MM.1S (cell line): ENCODE data around the gene BNC1.

ENCODE experiments used
- DNase-seq: peaks from one replicate; pipeline ENCODE4 v3.0.0-alpha.2; 2015
- H2AFZ ChIP-seq: fragments of 300-600 bp; sonication (generic); 2 replicates; pipeline ENCODE4 v1.6.0; 2016; ENCODE audit warnings: antibody characterized with exemption, low read length
- H3F3A ChIP-seq: fragments of 300-600 bp; sonication (generic); 2 replicates; pipeline ENCODE4 v1.6.1; 2016; ENCODE audit warnings: mild to moderate bottlenecking, antibody characterized with exemption, low read length, moderate library complexity, mixed read lengths; ENCODE audit not compliant: insufficient read depth
- H3K27ac ChIP-seq: fragments of 300-600 bp; sonication (generic); 2 replicates; pipeline ENCODE4 v1.5.1; 2016; ENCODE audit warnings: mild to moderate bottlenecking, low read length
- H3K27me3 ChIP-seq: fragments of 300-600 bp; sonication (generic); replicated peaks from 2 replicates; pipeline ENCODE4 v1.6.0; 2016; ENCODE audit warnings: low read length; ENCODE audit not compliant: insufficient read depth
- H3K36me3 ChIP-seq: fragments of 300-600 bp; sonication (generic); replicated peaks from 2 replicates; pipeline ENCODE4 v1.6.1; 2016; ENCODE audit warnings: mild to moderate bottlenecking, low read length, mixed read lengths; ENCODE audit not compliant: insufficient read depth
- H3K4me1 ChIP-seq: fragments of 300-600 bp; sonication (generic); 2 replicates; pipeline ENCODE4 v1.6.1; 2016; ENCODE audit warnings: low read length, mixed read lengths
- H3K4me2 ChIP-seq: fragments of 300-600 bp; sonication (generic); 2 replicates; pipeline ENCODE4 v1.6.0; 2016; ENCODE audit warnings: low read depth, low read length
- H3K4me3 ChIP-seq: fragments of 300-600 bp; sonication (generic); 2 replicates; pipeline ENCODE4 v1.5.1; 2016; ENCODE audit warnings: low read length, mixed read lengths
- H3K79me2 ChIP-seq: fragments of 300-600 bp; sonication (generic); 2 replicates; pipeline ENCODE4 v1.6.1; 2016; ENCODE audit warnings: mixed run types, low read length, mixed read lengths
- H3K9ac ChIP-seq: fragments of 300-600 bp; sonication (generic); 2 replicates; pipeline ENCODE4 v1.6.1; 2016; ENCODE audit warnings: low read length, mixed read lengths
- H3K9me2 ChIP-seq: fragments of 300-600 bp; sonication (generic); replicated peaks from 2 replicates; pipeline ENCODE4 v1.6.1; 2016; ENCODE audit warnings: mild to moderate bottlenecking, low read length, mixed read lengths; ENCODE audit not compliant: insufficient read depth
- H3K9me3 ChIP-seq: fragments of 300-600 bp; sonication (generic); replicated peaks from 2 replicates; pipeline ENCODE4 v1.6.1; 2016; ENCODE audit warnings: mild to moderate bottlenecking, low read length, mixed read lengths; ENCODE audit not compliant: insufficient read depth
- H4K20me1 ChIP-seq: fragments of 300-600 bp; sonication (generic); 2 replicates; pipeline ENCODE4 v1.6.1; 2016; ENCODE audit warnings: mild to moderate bottlenecking, low read length, moderate library complexity, mixed read lengths; ENCODE audit not compliant: insufficient read depth
- CTCF ChIP-seq: fragments of 300-600 bp; sonication (generic); IDR thresholded peaks from 2 replicates; pipeline ENCODE4 v1.5.1; 2016; ENCODE audit warnings: antibody characterized with exemption, low read length, mixed read lengths
- EZH2 ChIP-seq: fragments of 300-600 bp; sonication (generic); optimal IDR thresholded peaks from 2 replicates; pipeline ENCODE3; 2017; ENCODE audit warnings: low read depth, mild to moderate bottlenecking, antibody characterized with exemption, low read length, mixed read lengths
- EZH2phosphoT487 ChIP-seq: fragments of 300-600 bp; sonication (generic); IDR thresholded peaks from 2 replicates; pipeline ENCODE4 v1.6.1; 2018; ENCODE audit warnings: antibody characterized with exemption, low read length

The BNC1 gene

GRCh38 chr15:83284559-83285283, at the start of gene BNC1:
Gene BNC1, minus strand, starts transcription at chr15:83284664. Its CDS starts 36 bp downstream, at chr15:83284628.
- H3K9me3 ChIP-seq: no peaks in the 10 kb centered on the region
- H3K9ac ChIP-seq: no peak within 1 kb of the TSS
- H3K27me3 ChIP-seq: no peaks in the 10 kb centered on the region
- H3K4me3 ChIP-seq: no peak within 1 kb of the TSS
- H3K27ac ChIP-seq: no peak within 1 kb of the TSS
- H3K36me3 ChIP-seq: no peaks in the 10 kb centered on the region
- H3F3A ChIP-seq: no peaks in the 10 kb centered on the region
- H2AFZ ChIP-seq: no peak within 1 kb of the TSS
- H3K79me2 ChIP-seq: no peaks in the 10 kb centered on the region
- TF ChIP-seq EZH2 (no peak), EZH2phosphoT487 (no peak), CTCF (no peak)
- no peak within 1 kb of the TSS for H3K4me2 ChIP-seq
- DNase-seq: no peak
- H4K20me1 ChIP-seq: no peaks in the 10 kb centered on the region
- H3K4me1 ChIP-seq: no peaks in the 10 kb centered on the region
- no peaks in the 10 kb centered on the region for H3K9me2 ChIP-seq

GRCh38 chr15:83327041-83327440, 42.6 kb upstream of the BNC1 start:
- Histone ChIP-seq H3K36me3 (no peaks in the 10 kb centered on the region), H4K20me1 (no peaks in the 10 kb centered on the region), H3K4me2 (no peak overlapping the region), H3K79me2 (no peaks in the 10 kb centered on the region), H3K9me3 (no peaks in the 10 kb centered on the region), H3K9ac (no peak overlapping the region), H3K4me3 (no peak overlapping the region), H2AFZ (no peak overlapping the region), H3K27me3 (no peaks in the 10 kb centered on the region), H3K27ac (no peak overlapping the region), H3K9me2 (no peaks in the 10 kb centered on the region), H3K4me1 (no peaks in the 10 kb centered on the region), H3F3A (no peaks in the 10 kb centered on the region)
- DNase-seq: no peak
- no peak for TF ChIP-seq EZH2phosphoT487
- no peak for TF ChIP-seq CTCF
- TF ChIP-seq EZH2: no peak

GRCh38 chr15:83324799-83325198, 40.3 kb upstream of the BNC1 start:
- no peaks in the 10 kb centered on the region for H3K9me2 ChIP-seq
- no peak overlapping the region for H3K4me2 ChIP-seq
- H3K9me3 ChIP-seq: no peaks in the 10 kb centered on the region
- no peak overlapping the region for H3K9ac ChIP-seq
- H3K36me3 ChIP-seq: no peaks in the 10 kb centered on the region
- no peak overlapping the region for H3K27ac ChIP-seq
- H2AFZ ChIP-seq: no peak overlapping the region
- no peak for DNase-seq
- no peaks in the 10 kb centered on the region for H3K27me3 ChIP-seq
- H3K4me1 ChIP-seq: no peaks in the 10 kb centered on the region
- TF ChIP-seq EZH2 (no peak), EZH2phosphoT487 (no peak)
- no peaks in the 10 kb centered on the region for H4K20me1 ChIP-seq
- H3K4me3 ChIP-seq: no peak overlapping the region
- H3F3A ChIP-seq: no peaks in the 10 kb centered on the region
- no peaks in the 10 kb centered on the region for H3K79me2 ChIP-seq

- H3K4me2 ChIP-seq: no peak overlapping the region
- no peak for DNase-seq
- H3K9me3 ChIP-seq: no peaks in the 10 kb centered on the region
- no peaks in the 10 kb centered on the region for H3K36me3 ChIP-seq
- no peaks in the 10 kb centered on the region for H3K4me1 ChIP-seq
- H4K20me1 ChIP-seq: no peaks in the 10 kb centered on the region
- no peaks in the 10 kb centered on the region for H3K79me2 ChIP-seq
- H3K9me2 ChIP-seq: no peaks in the 10 kb centered on the region
- TF ChIP-seq EZH2phosphoT487: no peak
- TF ChIP-seq EZH2: no peak
- TF ChIP-seq CTCF: no peak
- no peak overlapping the region for H3K4me3 ChIP-seq
- H2AFZ ChIP-seq: no peak overlapping the region
- H3F3A ChIP-seq: no peaks in the 10 kb centered on the region
- H3K27ac ChIP-seq: no peak overlapping the region
- no peak overlapping the region for H3K9ac ChIP-seq
- no peaks in the 10 kb centered on the region for H3K27me3 ChIP-seq
These were observed 38.8 kb upstream of the BNC1 start for GRCh38 chr15:83323296-83323711.
